MG63 (cell line): ENCODE results near the gene TMEM237. TPM values are rescaled to one million over a fixed set of nuclear protein-coding genes. Genes with fewer than 3 reads are reported as not detected.

Experiments
- DNase-seq: peaks from one replicate; pipeline ENCODE4 v3.0.0-alpha.2; 2020
- H3K27me3 ChIP-seq: fragments of 250-450 bp; sonication (Bioruptor Pico); 2 replicates; pipeline ENCODE4 v1.5.1; 2020; ENCODE audit warnings: mild to moderate bottlenecking, moderate library complexity
- H3K36me3 ChIP-seq: fragments of 250-450 bp; sonication (Bioruptor Pico); 2 replicates; pipeline ENCODE4 v1.5.1; 2020; ENCODE audit warnings: mild to moderate bottlenecking, moderate library complexity
- H3K4me3 ChIP-seq: fragments of 250-450 bp; sonication (Bioruptor Pico); 2 replicates; pipeline ENCODE4 v1.5.1; 2020; ENCODE audit warnings: mild to moderate bottlenecking, moderate library complexity
- H3K9me3 ChIP-seq: fragments of 250-450 bp; sonication (Bioruptor Pico); 2 replicates; pipeline ENCODE4 v1.5.1; 2020; ENCODE audit warnings: mild to moderate bottlenecking, moderate library complexity
- total RNA-seq: library from RNA; depleted of rRNA; stranded (reverse); fragments of >200 nt; shearing (Covaris generic); gene quantifications from 2 replicates; pipeline ENCODE4 v1.2.3, GENCODE V29; 2014; ENCODE audit warnings: low replicate concordance; rRNA removed

Gene TMEM237
- total RNA-seq, 1 experiment from 2014 or later: 73.3 TPM

DNA sequence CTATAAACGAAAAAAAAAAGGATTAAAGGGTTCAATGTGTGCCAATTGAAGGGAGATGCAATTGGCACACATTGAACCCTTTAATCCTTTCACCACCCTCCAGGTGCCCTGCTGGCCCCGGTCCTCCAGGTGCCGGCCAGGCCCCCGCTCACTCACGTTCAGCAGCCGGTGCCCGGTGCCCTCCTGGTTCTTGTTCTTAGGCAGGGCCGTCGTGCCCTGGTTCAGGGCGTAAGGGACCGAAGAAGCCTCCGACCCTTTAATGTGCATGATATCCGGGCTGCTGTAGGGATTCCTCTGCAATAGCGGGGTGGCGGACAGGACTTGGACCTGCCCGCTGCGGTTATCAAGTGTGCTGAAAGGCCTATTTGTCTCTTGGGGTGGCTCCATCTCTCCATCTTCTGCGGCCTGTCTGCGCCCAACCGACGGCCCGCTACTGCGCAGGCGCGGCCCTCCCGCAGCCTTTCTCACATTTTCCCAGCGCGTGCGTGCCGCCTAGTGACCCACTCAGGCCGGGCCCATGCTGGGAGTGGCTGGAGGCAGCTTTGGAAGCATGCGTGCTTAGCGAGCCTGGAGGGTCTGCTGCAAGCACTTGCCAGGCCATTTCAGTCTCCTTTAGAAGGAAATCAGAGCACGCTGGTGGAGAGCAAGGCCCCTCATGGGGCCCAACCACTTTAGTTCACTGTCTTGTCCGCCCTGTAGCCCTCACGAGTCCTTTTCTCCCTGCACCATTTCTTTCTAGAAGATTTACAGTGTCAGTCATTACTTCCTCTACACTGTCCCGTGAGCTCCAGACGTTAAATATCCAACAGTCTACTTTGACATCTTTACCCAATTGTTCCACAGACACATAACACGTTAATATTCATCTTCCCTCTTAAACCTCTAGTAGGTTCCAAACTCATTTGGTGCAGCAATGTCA, 24.3 kb downstream of the TMEM237 start:
- no peak overlapping the region for H3K4me3 ChIP-seq
- DNase-seq: no peak
- peaks cover 6% of the 10 kb centered on the region; the same call in 1 of the 2 replicates for H3K36me3 ChIP-seq
- no peaks in the 10 kb centered on the region for H3K27me3 ChIP-seq
- H3K9me3 ChIP-seq: no peaks in the 10 kb centered on the region

DNA sequence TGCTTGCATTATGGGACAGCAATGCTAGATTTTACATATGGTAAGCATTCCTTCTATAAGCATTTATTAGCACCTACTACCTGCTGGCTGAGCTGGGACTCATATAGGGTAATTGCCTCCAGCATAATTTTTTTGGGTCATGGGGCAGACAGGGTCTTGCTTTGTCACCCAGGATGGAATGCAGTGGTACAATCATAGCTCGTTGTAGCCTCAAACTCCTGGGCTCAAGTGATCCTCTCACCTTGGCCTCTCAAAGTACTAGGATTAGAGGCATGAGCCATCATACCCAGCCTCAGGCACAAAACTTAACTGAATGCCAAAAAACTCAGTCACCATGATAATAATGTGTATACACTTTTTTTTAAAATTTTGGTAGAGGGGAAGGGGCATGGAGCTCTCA, 35.3 kb downstream of the TMEM237 start:
- DNase-seq: no peak
- H3K4me3 ChIP-seq: no peak overlapping the region

DNA sequence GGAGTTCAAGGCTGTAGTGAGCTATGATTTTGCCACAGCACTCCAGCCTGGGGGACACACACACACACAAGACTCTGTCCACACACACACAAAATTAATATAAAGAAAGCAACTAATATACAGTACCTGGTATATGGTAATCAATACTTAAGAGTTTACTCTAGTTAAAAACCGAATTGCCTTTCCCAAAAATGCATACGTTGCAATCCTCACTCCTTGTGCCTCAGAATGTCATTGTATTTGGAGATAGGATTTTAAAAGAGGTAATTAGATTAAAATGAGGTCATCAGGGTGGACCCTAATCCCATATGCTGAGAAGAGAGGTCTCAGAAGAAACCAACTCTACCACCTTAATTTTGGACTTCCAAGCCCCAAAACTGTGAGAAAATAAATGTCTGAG, 35.7 kb downstream of the TMEM237 start:
- Histone ChIP-seq H3K36me3 (no peaks in the 10 kb centered on the region), H3K4me3 (no peak overlapping the region), H3K9me3 (no peaks in the 10 kb centered on the region; the same call in 1 of the 2 replicates), H3K27me3 (peaks cover 5% of the 10 kb centered on the region)
- DNase-seq: no peak

More for the DNA sequence above, 35.3 kb downstream of the TMEM237 start:
- no peaks in the 10 kb centered on the region; the same call in 1 of the 2 replicates for H3K9me3 ChIP-seq
- H3K36me3 ChIP-seq: no peaks in the 10 kb centered on the region
- H3K27me3 ChIP-seq: peaks cover 5% of the 10 kb centered on the region

DNA sequence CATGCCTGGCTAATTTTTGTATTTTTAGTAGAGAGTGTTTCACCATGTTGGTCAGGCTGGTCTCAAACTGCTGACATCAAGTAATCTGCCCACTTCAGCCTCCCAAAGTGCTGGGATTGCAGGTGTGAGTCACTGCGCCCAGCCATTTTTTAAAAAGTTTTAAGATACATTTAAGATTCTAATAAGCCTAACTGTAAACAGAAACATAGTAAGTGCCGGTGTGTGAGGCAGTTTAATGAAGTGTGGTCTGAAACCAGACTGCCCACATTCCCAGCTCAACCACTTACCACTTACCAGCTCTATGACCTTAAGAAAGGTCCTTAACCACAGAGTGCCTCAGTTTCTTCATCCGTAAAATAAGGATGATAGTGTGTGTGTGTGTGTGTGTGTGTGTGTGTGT, 42.4 kb downstream of the TMEM237 start:
- Histone ChIP-seq H3K36me3 (no peaks in the 10 kb centered on the region), H3K9me3 (peaks cover 4% of the 10 kb centered on the region; the same call in 1 of the 2 replicates), H3K27me3 (peaks cover 5% of the 10 kb centered on the region), H3K4me3 (no peak overlapping the region)
- no peak for DNase-seq

- Histone ChIP-seq H3K27me3 (no peaks in the 10 kb centered on the region), H3K36me3 (no peaks in the 10 kb centered on the region), H3K4me3 (no peak overlapping the region), H3K9me3 (peaks cover 4% of the 10 kb centered on the region; the same call in 1 of the 2 replicates)
- no peak for DNase-seq
Measured at GRCh38 chr2:201597397-201597796, 45.9 kb downstream of the TMEM237 start.

GRCh38 chr2:201580486-201580885, 62.8 kb downstream of the TMEM237 start:
- Histone ChIP-seq H3K4me3 (no peak overlapping the region), H3K36me3 (no peaks in the 10 kb centered on the region), H3K9me3 (0 out of 2 replicates have a peak, but pooled peaks cover 2% of the 10 kb centered on the region), H3K27me3 (no peaks in the 10 kb centered on the region)
- DNase-seq: no peak

- no peaks in the 10 kb centered on the region for H3K36me3 ChIP-seq
- DNase-seq: no peak
Measured at GRCh38 chr2:201579536-201579935, 63.8 kb downstream of the TMEM237 start.

DNA sequence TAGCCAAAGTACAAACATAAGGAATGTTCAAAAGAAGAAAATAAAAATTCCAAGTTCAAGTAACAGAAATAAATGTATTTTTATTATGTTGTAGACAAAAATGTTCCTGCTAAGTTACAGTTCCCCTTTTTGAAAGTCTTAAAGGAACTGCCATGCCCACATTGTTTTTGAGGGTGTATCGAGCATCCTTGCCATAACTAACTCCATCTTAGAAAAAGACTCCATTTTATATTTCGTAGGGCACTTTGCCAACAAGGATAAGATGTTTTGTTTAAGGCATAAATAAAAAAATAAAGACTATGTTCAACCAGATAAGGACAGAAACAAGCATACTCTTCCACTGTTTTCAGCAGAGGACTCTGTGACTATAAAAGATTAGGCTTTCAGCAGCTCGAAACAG, 67.3 kb downstream of the TMEM237 start:
- Histone ChIP-seq H3K4me3 (no peak overlapping the region), H3K27me3 (no peaks in the 10 kb centered on the region), H3K9me3 (no peaks in the 10 kb centered on the region), H3K36me3 (no peaks in the 10 kb centered on the region)
- no peak for DNase-seq

More at GRCh38 chr2:201579536-201579935, 63.8 kb downstream of the TMEM237 start:
- Histone ChIP-seq H3K27me3 (no peaks in the 10 kb centered on the region), H3K9me3 (0 out of 2 replicates have a peak, but pooled peaks cover 2% of the 10 kb centered on the region), H3K4me3 (no peak overlapping the region)

DNA sequence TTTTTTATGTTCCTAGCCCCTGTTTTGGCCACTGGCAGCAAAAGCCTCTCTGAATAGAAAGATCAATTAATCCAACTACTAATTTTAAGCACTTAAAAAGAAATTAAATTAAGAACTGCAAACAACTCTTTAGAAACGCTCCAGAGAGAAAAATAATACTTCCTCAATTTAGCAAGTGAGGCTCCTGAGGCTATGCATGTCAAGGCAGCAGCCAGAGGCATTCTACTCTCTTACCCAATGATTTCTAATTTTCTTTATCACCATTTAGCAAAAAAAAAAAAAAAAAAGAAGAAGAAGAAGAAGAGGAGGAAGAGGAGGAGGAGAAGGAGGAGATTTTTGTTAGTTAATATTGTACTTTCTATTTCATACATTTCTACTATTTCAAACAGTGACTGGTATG, 68.5 kb downstream of the TMEM237 start:
- H3K36me3 ChIP-seq: no peaks in the 10 kb centered on the region
- DNase-seq: no peak
- H3K9me3 ChIP-seq: no peaks in the 10 kb centered on the region
- no peaks in the 10 kb centered on the region for H3K27me3 ChIP-seq
- no peak overlapping the region for H3K4me3 ChIP-seq

DNA sequence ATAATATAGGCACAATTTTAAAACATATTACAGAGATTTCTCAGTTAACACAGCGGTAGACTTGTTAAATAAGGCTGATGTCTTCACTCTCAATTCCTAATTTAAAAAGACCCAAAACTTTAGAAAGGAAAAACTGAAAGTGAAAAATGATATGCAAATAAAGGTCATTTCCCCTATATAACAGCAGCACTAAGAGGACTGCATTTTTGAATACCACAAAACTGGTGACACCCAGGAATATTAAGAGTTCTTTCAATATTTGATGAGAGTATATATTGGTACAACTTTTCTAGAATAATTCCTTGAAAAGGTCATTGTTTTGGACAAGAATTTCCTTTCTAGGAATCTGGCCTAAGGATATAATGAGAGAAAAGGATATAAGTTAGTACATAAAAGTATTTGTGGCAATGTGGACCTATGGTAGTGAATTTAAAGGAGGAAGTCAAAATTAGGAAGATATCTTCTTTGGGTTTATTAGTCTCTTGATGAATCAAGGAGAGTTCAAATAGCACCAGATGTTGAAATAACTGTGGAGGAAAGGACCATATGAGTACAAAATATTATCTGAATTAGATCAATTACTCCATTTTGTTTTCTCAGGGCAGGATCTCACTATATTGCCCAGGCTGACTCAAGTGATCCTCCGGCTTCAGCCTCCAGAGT, 70.3 kb downstream of the TMEM237 start:
- DNase-seq: no peak
- Histone ChIP-seq H3K4me3 (no peak overlapping the region), H3K36me3 (no peaks in the 10 kb centered on the region), H3K27me3 (no peaks in the 10 kb centered on the region), H3K9me3 (no peaks in the 10 kb centered on the region)

Other genes with a start within 250 kb of the TMEM237 start
- gene TRAK2, start 192.0 kb downstream of the TMEM237 start, total RNA-seq: 6.1 and 6.5 TPM in 2 replicates
- 40.5 and 76.4 TPM in 2 replicates for gene STRADB, start 191.8 kb downstream of the TMEM237 start, total RNA-seq
- gene MPP4, start 55.1 kb upstream of the TMEM237 start, total RNA-seq: 5.5 and 7.6 TPM in 2 replicates
- 10.0 and 21.9 TPM in 2 replicates for gene ALS2, start 137.4 kb upstream of the TMEM237 start, total RNA-seq
- 2.7 and 6.5 TPM in 2 replicates for gene CDK15, start 163.0 kb upstream of the TMEM237 start, total RNA-seq